HG03139 (cell line): ENCODE measurements around the gene YIF1B.
"Not testable (repeated sequence)": the region's sequence is repeated elsewhere in the genome, so short reads cannot be mapped to it uniquely, and the experiment has no call there.

ENCODE experiments used
- ATAC-seq: cut with Tn5 transposase; IDR thresholded peaks from one replicate; pipeline ENCODE4 v1.9.1; 2021; ENCODE audit not compliant: unreplicated experiment

YIF1B gene

DNA sequence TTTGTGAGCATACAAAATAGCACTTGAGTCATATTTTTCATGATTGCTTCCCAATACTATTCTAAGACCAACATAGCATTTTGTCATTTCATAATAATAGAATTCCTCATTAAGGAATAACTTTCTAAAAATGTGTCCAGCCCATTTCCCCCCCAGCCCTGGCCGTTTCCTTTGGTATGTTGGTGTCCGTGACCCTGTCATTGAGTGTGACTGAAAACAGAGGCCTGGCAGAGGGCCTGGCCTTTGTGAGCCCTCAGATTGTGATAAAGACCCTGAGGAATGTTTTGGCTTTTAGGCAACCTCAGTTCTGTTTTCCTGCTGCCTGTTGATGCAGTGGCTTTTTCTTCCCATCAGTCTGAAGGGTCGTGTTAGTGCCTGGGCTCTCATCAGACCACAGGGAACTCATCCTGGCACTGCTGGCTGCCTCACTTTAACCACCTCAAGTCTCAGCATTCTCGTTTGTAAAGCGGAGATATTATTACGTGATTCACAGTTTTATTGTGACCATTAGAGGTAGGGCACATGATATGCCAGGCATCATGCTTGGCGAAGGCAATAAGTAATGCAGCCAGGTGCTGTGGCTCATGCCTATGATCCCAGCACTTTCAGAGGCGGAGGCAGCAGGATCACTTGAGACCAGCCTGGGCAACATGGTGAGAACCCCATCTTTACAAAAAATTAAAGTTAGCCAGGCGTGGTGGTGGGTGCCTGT lies 37.6 kb downstream of the YIF1B start:
- no peak for ATAC-seq

DNA sequence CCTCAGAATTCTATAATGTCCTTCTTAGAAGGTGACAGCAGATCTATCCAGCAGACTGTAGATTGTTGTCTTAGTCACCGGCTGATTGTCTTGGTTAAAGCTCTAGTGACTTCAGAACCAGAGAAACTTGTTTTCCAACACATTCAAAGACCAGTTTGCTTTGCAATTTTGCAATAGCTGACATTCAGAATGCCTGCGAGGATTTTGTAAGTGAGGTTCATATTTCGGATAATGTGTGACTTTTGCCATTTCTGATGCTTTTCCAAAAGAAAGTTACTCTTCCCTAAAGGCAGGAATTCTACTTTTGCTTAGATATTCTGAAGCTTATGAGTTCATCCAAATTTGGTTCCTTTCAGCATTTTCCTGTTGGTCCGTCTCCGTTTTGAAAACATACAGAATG lies 38.2 kb downstream of the YIF1B start:
- no peak for ATAC-seq

DNA sequence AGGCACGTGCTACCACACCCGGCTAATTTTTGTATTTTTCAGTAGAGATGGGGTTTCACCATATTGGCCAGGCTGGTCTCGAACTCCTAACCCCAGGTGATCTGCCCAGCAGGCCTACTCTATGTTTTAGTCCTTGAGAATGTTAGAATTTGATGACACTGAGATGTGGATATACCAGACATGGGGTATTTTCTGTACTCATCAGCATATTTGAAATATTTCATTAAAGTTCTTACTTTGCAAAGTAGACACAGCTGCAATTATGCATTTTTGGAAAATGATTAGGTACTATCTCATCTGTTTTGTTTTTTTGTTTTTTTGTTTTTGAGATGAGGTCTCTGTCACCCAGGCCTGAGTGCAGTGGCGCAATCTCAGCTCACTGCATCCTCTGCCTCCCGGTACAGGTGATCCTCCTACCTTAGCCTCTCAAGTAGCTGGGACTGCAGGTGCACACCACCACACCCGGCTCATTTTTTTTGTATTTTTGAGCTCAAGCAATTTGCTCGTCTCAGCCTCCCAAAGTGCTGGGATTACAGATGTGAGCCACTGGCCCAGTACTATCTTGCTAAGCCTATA lies 38.7 kb downstream of the YIF1B start:
- ATAC-seq, result no peak

DNA sequence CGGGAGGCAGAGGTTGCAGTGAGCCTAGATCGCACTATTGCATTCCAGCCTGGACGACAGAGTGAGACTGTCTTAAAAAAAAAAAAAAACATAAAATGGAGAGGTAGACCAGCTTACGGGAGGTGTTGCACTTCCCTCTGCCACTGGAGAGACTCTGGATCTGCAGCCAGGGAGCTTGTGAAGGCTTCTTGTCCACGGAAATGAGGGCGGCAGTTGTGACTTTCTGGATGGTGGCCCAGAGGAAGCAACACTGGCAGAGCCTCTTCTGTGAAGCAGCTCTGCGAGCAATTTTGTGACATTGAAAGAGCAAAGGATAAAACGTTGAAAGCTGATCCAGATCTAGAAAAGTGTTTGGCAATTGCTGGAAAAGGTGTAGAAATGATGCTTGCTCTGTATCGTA lies 41.0 kb downstream of the YIF1B start:
- ATAC-seq, result no peak

DNA sequence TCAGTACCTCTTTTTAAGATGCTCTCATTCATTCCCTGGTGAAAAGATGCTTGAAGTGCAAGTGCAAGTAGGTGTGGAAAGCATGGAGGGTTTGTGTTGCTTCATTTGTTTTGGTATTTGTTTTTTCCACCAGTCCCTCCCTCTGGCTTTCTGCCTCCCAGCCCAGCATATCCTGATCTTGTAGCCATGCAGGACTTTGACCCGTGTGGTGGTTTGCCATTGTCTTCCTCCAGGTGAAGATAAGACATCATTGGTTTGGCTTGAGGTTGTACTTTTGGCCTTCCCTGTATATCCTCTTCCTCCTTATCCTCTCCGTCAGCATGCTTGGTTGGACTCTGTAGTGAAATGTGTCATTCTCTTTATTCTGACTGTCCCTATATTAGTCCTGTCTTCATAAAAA lies 42.2 kb downstream of the YIF1B start:
- ATAC-seq, result no peak

DNA sequence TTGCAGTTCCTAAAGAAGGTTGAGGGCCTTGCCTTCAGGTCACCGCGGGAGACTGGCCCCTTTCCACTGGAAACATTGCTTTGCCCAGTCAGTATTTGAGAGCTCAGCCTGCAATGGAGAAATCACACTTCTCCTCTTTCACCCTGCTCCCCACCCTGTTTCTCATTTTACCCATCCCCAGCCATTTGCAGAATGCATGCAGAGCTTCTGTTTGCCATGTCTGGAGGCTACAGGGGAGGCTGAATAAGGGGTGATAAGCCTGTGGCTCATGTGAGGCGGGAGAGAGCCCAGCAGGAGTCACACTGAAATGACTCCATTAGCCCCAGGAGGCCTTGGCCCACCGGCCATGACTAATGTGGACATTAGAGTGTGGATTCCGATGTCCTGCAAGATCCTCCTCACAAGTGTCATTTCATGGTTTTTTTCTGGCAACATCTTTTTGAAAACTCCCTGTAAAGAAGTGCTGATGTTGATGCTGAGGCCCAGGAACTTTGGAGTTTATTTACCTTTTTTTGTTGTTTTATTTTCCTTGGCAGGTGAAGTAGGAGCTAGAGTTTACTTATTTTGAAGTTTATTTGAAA lies 45.1 kb downstream of the YIF1B start:
- ATAC-seq, result no peak

DNA sequence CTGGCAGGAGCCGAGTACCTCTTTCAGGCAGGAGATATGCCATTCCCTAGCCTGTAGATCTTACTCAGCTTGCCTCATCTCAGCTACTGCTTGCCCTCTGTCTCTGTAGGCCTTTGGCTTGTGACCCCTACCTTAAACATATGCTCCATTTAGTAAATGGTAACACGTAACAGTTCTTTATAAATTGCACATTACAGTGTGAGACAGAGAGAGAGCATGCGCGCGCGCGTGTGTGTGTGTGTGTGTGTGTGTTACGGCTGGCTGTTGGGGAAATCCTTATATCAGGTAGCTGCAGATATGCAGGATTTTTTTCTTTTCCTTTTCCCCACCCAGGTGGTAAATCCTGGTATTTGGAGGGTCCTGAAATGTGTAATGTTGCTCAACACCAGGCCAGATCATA lies 47.2 kb downstream of the YIF1B start:
- ATAC-seq, result no peak

DNA sequence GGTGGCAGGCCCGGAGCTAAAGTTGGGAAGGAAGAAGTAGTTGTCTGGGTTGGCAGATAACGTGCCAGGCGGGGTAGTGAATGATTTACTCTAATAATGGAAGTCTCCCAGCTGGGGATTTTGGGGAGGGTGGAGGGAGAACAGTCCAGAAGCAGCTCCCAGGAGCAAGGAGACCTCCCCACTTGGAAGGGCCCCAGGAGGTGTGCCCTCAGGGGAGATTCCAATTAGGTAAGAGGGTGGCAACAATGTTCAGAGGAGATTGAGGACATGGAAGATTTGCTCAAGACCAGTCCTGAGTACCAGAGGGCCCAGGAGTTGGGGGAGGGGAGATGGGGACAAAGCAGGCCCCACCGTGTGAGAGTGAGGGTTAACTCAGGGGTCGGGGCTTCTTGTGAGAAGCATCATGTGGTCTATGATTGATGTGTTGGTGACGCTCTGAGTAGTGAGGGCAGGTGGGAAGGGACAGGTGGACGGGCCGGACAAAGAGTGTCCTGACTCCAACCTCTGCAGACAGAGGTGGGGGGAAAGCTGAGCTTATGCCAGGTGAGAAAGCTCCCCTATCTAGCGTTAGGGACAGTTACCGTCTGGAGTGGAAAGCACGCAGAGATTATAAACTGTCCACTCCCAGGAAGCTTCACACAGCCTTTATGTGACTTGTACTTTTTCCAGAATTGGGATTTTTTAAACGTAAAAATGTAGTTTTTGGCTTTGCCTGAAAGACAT lies 47.8 kb downstream of the YIF1B start:
- ATAC-seq, result no peak

DNA sequence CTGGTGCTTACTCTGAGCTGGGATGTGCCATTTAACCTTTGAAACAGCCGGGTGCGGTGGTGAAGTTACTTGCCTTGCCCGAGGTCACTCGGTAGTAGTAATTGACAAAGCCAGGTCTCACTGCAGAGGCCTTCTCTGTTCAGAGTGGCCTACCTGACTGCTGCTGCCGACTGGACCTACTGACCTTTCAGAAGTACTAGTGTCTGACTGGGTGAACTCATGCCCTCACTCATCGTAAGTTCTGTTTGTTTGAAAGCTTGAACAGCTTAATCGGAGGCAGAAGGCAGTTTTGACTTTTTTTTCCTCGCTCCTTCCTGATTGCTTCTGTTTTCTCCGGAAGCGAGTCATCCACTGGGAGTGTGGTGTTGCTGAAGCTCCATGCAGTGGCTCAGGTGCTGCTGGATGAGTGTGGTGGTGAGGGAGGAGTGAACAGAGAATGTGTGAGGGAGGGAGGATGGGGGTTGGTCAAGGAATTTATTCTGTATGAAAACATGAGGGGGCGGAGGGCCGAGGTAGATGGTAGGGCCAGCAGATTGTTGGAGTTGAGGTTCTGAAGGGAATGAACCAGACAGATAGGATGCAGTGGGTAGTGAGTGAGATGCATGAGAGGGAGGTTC lies 48.7 kb downstream of the YIF1B start:
- no peak for ATAC-seq

DNA sequence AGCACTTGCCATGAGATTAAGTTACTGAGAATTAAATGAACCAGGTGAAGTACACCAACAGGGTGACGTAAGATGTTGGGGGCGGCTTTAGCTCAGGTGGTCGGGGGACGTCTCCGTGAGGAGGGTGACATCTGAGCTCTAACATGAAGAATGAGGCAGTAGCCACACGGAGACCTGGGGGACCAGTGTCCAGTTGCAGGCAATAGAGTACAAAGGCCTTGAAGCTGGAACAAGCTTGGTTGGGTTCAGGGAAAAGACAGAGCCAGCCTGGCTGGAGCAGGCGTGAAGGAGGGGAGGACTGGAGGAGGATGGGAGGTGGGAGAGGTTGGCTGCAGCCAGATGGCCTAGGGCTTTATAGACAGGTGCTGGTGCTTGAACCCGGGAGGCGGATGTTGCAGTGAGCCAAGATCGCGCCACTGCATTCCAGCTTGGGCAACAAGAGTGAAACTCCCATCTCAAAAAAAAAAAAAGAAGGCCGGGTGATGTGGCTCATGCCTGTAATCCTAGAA lies 49.8 kb downstream of the YIF1B start:
- ATAC-seq, result no peak

DNA sequence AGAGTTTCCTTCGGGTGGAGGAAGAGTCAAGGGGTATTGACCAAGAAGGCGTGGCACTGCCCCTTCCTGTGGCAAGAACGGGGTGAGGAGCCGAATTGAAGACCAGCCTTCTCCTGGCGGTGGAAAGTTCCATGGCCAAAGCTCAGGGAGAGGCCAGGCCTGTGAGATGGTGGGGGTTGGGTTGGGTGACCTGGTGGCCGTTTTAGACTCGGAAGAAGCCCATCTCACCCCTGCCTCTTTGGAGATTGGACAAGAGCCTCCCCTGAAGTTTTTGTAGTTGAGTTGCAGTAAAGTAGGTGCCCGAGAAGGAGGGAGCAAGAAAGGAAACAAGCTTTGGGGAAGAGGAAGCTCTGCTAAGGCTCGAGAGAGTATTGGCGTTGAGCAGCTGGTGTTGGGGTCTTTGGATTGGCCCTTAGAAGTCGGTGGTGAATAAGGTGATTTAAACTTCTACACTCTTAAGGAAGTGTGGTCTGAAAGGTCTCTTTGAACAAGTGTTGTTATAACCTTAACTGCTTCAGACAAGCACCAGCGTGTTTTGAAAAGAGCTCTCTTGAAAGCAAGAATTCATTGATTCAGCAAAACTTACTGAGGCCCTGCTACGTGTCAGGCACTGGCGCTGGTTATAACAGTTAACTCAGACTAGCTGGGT lies 50.4 kb downstream of the YIF1B start:
- ATAC-seq, result no peak

DNA sequence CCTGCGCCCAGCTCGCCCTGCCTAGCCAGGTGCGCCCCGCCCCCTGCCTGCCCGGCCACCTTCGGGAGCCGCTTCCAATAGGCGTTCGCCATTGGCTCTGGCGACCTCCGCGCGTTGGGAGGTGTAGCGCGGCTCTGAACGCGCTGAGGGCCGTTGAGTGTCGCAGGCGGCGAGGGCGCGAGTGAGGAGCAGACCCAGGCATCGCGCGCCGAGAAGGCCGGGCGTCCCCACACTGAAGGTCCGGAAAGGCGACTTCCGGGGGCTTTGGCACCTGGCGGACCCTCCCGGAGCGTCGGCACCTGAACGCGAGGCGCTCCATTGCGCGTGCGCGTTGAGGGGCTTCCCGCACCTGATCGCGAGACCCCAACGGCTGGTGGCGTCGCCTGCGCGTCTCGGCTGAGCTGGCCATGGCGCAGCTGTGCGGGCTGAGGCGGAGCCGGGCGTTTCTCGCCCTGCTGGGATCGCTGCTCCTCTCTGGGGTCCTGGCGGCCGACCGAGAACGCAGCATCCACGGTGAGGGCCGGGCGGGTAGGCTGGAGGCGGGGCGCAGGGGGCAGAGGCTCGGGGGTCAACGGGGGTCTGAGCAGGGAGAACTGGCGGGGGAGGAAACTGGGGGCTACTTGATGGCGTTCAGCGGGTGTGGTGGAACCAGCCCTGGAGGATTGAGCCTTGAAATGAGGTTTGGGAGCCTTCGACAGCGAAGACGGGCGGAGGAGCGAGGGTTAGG lies 51.1 kb downstream of the YIF1B start, which contains the start of gene SPINT2:
TSS of gene SPINT2 (plus strand) at position 88 of the 727 bp plus-strand sequence. CDS start at position 408, 320 bp downstream.
- ATAC-seq, result no peak

DNA sequence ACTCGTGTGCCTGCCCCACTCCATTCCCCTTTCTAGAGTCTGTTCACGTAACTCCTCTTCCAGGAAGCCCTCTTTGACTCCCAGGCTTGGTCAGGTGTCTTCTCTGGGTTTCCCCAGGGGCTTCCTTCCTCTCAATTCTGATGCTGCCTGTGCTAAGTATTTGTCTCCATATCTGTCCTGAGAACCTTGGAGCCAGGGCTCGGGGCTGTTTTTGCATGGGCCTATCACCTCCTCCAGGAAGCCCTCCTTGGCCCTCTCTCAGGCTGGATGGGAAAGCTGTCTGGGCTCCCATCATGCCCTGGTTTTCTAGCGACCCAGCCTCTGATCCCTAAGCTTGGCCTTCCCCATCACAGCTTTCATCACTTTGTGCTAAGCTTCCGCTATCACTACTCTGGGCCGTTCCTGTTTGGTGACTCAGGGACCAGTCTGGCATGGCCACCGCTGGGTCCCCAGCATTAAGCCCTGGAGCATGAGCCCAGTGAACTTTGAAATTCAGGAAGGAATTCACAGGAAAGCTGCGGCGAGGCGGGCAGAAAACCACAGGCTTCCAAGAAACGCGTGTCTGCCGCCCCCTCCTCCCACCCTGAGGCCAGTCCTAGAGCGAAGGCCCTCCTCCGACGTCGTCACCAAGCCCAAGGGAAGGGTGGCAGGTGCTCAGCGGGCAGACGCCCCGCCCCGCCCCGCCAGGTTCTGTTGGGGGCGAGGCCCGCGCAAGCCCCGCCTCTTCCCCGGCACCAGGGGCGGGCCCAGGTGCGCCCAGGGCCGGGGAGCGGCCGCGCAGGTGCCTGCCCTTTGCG lies 51.9 kb downstream of the YIF1B start:
- no peak for ATAC-seq

DNA sequence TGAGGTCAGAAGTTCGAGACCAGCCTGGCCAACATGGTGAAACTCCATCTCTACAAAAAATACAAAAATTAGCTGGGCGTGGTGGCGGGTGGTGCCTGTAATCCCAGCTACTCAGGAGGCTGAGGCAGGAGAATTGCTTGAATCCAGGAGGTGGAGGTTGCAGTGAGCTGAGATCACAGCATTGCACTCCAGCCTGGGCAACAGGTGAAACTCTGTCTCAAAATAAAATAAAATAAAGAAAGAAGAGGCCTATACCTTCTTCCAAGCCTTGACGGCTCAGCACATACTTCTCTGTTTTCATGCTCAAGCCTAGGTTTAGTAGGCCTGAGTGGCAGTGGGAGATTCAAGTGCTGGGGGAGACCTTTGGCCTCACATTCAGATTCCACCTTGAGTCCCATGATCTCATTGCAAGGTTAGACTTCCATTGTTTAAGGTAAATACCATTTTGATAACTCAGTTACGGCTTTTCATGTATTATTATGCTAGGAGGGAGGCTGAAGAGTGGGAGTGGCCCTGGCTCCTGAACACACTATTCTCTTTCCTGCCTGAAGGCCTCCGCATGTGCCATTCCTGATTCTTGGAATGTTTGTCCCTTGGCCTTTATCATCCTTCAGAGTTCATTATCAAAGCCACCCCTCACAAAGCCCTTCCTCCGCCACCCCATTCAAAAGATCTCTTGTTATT lies 53.0 kb downstream of the YIF1B start:
- no peak for ATAC-seq

DNA sequence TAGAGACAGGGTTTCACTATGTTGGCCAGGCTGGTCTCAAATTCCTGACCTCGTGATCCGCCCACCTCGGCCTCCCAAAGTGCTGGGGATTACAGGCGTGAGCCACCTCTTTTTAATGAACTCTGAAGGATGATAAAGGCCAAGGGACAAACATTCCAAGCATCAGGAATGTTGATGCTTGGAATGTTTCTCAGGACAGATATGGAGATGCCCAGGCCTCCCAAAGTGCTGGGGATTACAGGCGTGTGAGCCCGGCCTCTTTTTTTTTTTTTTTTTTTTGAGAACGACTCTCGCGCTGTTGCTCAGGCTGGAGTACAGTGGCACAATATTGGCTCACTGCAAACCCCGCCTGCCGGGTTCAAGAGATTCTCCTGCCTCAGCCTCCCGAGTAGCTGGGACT lies 53.8 kb downstream of the YIF1B start:
- not testable (repeated sequence) for ATAC-seq

DNA sequence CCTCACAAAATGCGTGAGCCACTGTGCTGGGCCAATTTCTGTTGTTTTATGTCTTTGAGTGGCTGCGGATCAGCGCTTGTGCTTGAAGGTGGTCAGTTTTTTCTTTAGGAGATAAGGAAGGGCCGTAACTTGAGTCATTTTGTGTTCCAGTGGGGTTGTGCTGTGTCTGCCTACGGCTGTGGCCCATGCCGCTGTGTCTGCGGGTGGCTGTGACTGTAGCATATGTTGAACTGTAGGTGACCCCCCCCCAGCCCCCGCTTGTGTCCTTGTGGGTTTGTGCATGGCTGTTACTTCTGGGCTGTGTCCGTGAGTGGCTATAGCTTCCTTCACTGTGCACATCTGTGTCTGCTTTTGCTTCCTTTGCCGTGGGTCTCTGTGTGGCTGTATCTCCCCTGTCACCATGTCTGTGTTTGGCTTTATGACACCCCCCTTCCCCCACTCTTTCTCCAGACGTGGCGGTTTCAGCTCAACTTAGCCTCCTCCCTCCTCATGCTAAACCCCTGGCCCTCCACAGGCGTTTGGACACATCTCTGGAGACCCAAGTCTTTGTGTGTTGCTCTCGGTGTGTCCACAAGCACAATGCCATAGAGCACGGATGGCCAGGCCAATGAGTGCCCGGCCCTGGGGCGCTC lies 60.2 kb downstream of the YIF1B start:
- ATAC-seq, result no peak

DNA sequence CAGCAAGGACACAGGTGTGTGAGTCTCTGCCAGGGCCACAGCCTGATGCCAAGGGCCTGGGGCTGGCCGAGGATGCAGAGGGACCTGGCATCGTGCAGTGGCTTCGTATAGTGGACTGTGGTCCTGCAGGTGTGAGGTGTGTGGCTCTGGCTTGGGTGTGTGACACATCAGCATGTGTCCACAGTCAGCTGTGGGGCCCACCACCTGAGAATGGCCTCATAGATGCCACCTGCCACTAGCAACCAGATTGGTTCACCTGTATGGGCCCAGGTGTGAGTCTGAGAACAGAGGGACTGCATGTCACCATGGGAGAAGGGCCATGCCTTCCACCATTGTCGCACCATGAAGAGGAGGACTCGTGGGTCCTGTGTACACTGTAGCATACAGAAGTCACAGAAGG lies 62.0 kb downstream of the YIF1B start:
- ATAC-seq, result no peak
